Body of pancreas (tissue), 4 donors: ENCODE data around the gene TMEM95. TPM values are rescaled to one million over a fixed set of nuclear protein-coding genes. Genes with fewer than 3 reads are reported as not detected.
"Not testable (repeated sequence)": the region's sequence is repeated elsewhere in the genome, so short reads cannot be mapped to it uniquely, and the experiment has no call there.

Experiments
- ATAC-seq: fragments of 150-250 bp; one replicate; pipeline ENCODE4 v1.9.1; 2016
- DNase-seq, 4 donors: peaks; one replicate each; pipeline ENCODE4 v3.0.0-alpha.2; 2019
- H3K27ac ChIP-seq, 4 donors: fragments of 200-600 bp; sonication (generic); 1 replicate in 3 of 4; 2 replicates in 1 of 4; pipeline versions ENCODE4 v1.5.1 to v1.6.1; 2016 to 2019; ENCODE audit warnings: mild to moderate bottlenecking in 1 of 4, mixed read lengths in 1 of 4, moderate library complexity in 1 of 4
- H3K27me3 ChIP-seq, 2 donors: fragments of 200-600 bp; sonication (generic); one replicate each; pipeline ENCODE4 v1.6.0; 2016; ENCODE audit warnings: mild to moderate bottlenecking in 1 of 2
- H3K36me3 ChIP-seq, 2 donors: fragments of 200-600 bp; sonication (generic); replicated peaks in 1 of 2; 2 replicates each; pipeline ENCODE4 v1.5.1; 2016; ENCODE audit warnings: low read depth in 2 of 2; ENCODE audit not compliant: insufficient read depth in 1 of 2
- H3K4me1 ChIP-seq: fragments of 200-600 bp; sonication (generic); one replicate; pipeline ENCODE4 v1.6.0; 2016
- H3K4me3 ChIP-seq, 2 donors: fragments of 200-600 bp; sonication (generic); 1 replicate in 1 of 2; 2 replicates in 1 of 2; pipeline ENCODE4 v1.5.1; 2016 to 2019
- H3K9me3 ChIP-seq, 3 donors: fragments of 200-600 bp; sonication (generic); 1 replicate in 2 of 3; 2 replicates in 1 of 3; pipeline ENCODE4 v1.5.1; 2016
- CTCF ChIP-seq, 7 experiments: fragments of 450-650 bp in 4 of 7; fragments of 200-600 bp in 3 of 7; sonication (generic) in 3 of 7; IDR thresholded peaks; one replicate each; pipeline ENCODE4 v1.5.1; 2016 to 2019; ENCODE audit warnings: antibody characterized with exemption in 7 of 7
- POLR2A ChIP-seq, 3 donors: fragments of 450-650 bp; IDR thresholded peaks; one replicate each; pipeline ENCODE4 v1.6.1; 2016; ENCODE audit warnings: antibody characterized with exemption in 3 of 3, mild to moderate bottlenecking in 2 of 3
- WGBS, 2 donors: methylation state at CpG; one replicate each; pipeline ENCODE4 v1.1.5; 2017; 5-methylcytosine and 5-hydroxymethylcytosine counted together
- intact Hi-C: fragments of 100-400 bp; cut with DNase I; formaldehyde crosslinking; loops from one replicate; pipeline ENCODE4 v1.15.1; 2023
- total RNA-seq, 2 donors: library from RNA; depleted of rRNA; stranded (reverse); fragments of >200 nt; gene quantifications; one replicate each; pipeline ENCODE4 v1.1.0, GENCODE V29; 2016

Gene TMEM95
- total RNA-seq, 2 donors from 2014 or later = not detected

- H3K4me3 ChIP-seq = no peak overlapping the region
- WGBS, 2 donors = 34 to 42% methylated on average over 7 of the region's 7 CpGs
- H3K27ac ChIP-seq = no peak overlapping the region
- H3K4me1 ChIP-seq = peaks cover 25% of the 10 kb centered on the region
- H3K36me3 ChIP-seq = no peaks in the 10 kb centered on the region
- no peak for TF ChIP-seq CTCF (IDR thresholded peaks at IDR 0.05)
- TF ChIP-seq POLR2A (IDR thresholded peaks at IDR 0.05) = no peak
- intact Hi-C loops = no loop called here
- DNase-seq (no peak), ATAC-seq (no peak)
- no peaks in the 10 kb centered on the region for H3K9me3 ChIP-seq
- no peaks in the 10 kb centered on the region for H3K27me3 ChIP-seq
Observed at GRCh38 chr17:7332111-7332510, 22.8 kb upstream of the TMEM95 start.

GRCh38 chr17:7332600-7333069 lies 22.3 kb upstream of the TMEM95 start:
- DNase-seq, intact Hi-C loops, H3K9me3 ChIP-seq, H3K27me3 ChIP-seq, H3K27ac ChIP-seq, ATAC-seq, H3K4me3 ChIP-seq, H3K36me3 ChIP-seq: not testable (repeated sequence)
- peaks cover 23% of the 10 kb centered on the region for H3K4me1 ChIP-seq
- 44 to 45% methylated on average over 14 of the region's 14 CpGs for WGBS, 2 donors

GRCh38 chr17:7334938-7335538 lies 19.9 kb upstream of the TMEM95 start:
- intact Hi-C loops = no loop called here
- Histone ChIP-seq H3K27ac (no peak overlapping the region), H3K27me3 (no peaks in the 10 kb centered on the region), H3K4me3 (no peak overlapping the region), H3K36me3 (no peaks in the 10 kb centered on the region), H3K4me1 (peaks cover 9% of the 10 kb centered on the region), H3K9me3 (no peaks in the 10 kb centered on the region)
- DNase-seq (no peak), ATAC-seq (no peak)
- TF ChIP-seq CTCF (IDR thresholded peaks at IDR 0.05) = no peak
- TF ChIP-seq POLR2A (IDR thresholded peaks at IDR 0.05) = no peak
- WGBS, 2 donors = 63 to 70% methylated on average over 3 of the region's 3 CpGs

- DNase-seq, ATAC-seq, H3K4me1 ChIP-seq, H3K9me3 ChIP-seq, intact Hi-C loops, H3K4me3 ChIP-seq, H3K36me3 ChIP-seq, H3K27ac ChIP-seq, H3K27me3 ChIP-seq: not testable (repeated sequence)
- WGBS, 2 donors = 80% methylated on average over 13 of the region's 13 CpGs
Observed at GRCh38 chr17:7335765-7336164, 19.2 kb upstream of the TMEM95 start.

- H3K27ac ChIP-seq = no peak within 1 kb of the TSS
- no peak within 1 kb of the TSS for H3K4me3 ChIP-seq
Observed at GRCh38 chr17:7336240-7337175, 18.4 kb upstream of the TMEM95 start, which contains the start of gene ACAP1. TSS of gene ACAP1 (plus strand) at chr17:7336529. CDS start at chr17:7336735, 206 bp downstream.

GRCh38 chr17:7337600-7337999 lies 17.4 kb upstream of the TMEM95 start:
- H3K27ac ChIP-seq, ATAC-seq, H3K9me3 ChIP-seq, H3K4me1 ChIP-seq, intact Hi-C loops, DNase-seq, H3K36me3 ChIP-seq, H3K4me3 ChIP-seq: not testable (repeated sequence)
- peaks cover 0 to 16% of the 10 kb centered on the region in 2 donors for H3K27me3 ChIP-seq
- 63 to 68% methylated on average over 7 of the region's 7 CpGs for WGBS, 2 donors

More at GRCh38 chr17:7336240-7337175, 18.4 kb upstream of the TMEM95 start, which contains the start of gene ACAP1:
- DNase-seq (no peak), ATAC-seq (no peak)
- Histone ChIP-seq H3K27me3 (peaks cover 0 to 12% of the 10 kb centered on the region in 2 donors), H3K36me3 (no peaks in the 10 kb centered on the region), H3K4me1 (no peaks in the 10 kb centered on the region), H3K9me3 (no peaks in the 10 kb centered on the region)
- intact Hi-C loops = no loop called here
- TF ChIP-seq CTCF (IDR thresholded peaks at IDR 0.05) = no peak
- TF ChIP-seq POLR2A (IDR thresholded peaks at IDR 0.05) = no peak
- 33 to 47% methylated on average over 17 of the region's 17 CpGs for WGBS, 2 donors
